Stimulated activated naive CD4-positive, alpha-beta T cell (primary cell): ENCODE measurements around the gene UBFD1.
"Not testable (repeated sequence)": the region's sequence is repeated elsewhere in the genome, so short reads cannot be mapped to it uniquely, and the experiment has no call there.

Experiments
- DNase-seq, 6 experiments: peaks; one replicate each; lab custom pipeline; 2025; lab: John Stamatoyannopoulos, UW

UBFD1 gene, protein sequence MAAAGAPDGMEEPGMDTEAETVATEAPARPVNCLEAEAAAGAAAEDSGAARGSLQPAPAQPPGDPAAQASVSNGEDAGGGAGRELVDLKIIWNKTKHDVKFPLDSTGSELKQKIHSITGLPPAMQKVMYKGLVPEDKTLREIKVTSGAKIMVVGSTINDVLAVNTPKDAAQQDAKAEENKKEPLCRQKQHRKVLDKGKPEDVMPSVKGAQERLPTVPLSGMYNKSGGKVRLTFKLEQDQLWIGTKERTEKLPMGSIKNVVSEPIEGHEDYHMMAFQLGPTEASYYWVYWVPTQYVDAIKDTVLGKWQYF

DNA sequence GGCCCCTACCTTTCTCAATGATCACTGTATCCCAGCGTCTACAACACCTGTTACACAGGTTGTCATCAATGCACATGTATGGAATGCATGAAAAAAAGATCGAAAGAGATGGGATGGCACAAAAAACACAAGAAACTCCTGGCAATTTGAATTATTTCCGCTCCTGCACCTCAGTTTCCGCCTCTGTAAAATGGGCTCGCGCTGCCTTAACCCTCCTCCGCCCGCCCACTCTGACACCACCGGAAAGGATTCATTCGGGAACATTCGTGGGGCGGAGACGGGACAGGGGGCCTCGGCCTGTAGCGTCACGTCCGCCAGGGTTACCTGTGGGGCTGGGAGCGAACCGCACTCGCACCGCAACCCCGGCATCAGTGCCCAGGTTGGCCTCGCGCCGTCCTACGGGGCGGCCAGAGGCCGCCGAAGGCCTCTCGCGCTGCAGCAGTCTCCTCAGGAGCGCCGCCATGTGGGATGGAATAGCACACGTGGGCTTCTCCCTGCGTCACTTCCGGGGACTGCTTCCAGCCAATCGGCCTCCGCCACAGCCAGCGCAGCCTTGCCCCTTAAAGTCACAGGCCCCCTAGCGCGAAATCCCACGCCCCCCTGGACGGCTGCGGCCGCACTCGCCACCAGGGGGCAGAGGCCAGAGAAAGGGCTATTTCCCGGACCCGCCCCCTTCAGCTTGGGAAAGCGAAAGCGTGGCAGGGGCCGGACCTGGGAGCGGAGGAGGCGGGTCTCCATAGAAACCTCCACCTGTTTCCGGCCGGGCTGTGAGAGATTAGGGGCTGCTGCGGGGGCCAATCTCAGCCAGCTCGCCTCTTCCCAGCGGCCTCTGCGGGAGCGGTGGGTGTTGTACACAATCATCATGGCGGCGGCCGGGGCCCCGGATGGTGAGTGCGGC is at the start of gene UBFD1, which contains the start of gene EARS2:
Gene UBFD1 (plus strand): TSS at position 847 of the 898 bp plus-strand sequence. CDS start 16 bp downstream, at position 863.
Gene EARS2 (minus strand): TSS at position 470 of the 898 bp plus-strand sequence. CDS start 7 bp downstream, at position 463.
- DNase-seq, result peak; percentile 93 to 99 (median 98)

DNA sequence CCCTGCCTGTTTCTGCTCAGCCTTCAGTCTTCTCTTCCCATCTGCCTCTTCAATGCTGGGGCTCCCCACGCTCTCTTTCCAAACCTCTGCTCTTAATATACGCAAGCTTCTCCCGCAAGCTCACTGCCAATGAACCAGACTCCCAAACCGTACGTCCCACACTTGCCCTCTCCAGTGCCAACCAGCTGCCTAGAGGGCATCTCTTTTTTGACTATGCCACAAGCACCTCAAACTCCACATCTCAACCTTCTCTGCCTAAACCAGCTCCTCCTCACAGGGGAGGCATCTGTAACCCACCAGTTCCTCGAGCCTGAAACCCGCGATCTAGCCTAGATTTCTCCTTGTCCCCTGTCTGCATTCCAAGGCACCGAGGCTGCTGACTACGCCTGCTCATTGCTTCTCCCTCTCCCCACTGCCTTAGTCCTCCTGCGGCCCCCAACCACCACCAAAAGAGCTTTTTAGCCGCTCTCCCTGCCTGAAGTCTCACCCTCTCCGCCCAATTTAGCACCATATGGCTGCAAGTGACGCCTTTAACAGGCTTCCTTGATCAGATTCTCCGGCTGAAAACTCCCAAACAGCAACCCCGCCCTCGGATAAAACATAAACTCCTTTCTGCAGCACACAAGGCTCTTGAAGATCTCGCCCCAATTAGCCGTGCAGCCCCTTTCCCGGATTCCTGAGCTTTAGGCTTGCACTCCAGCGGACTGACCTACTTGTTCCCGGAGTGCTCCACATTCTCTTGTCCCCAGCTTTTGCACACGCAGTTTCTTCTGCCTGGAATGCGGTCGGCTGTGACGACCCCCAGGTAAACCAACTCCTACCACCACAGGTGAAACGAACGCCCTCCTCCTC is 48.7 kb upstream of the UBFD1 start:
- no peak for DNase-seq

DNA sequence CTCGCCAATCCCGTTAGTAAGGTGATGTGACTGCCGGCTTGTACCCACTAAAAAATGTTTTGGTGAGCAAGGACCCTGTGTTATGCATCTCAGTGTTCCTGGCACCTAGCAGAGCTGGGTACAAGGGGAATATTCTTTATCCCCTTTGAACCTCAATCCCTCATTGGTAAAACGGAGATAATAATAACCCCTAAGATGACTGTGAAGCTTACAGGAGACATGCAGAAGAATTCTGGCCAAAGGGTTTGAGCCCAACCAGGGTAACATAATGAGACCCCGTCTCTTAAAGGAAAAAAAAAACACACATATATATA is 48.1 kb upstream of the UBFD1 start:
- DNase-seq, result no peak

DNA sequence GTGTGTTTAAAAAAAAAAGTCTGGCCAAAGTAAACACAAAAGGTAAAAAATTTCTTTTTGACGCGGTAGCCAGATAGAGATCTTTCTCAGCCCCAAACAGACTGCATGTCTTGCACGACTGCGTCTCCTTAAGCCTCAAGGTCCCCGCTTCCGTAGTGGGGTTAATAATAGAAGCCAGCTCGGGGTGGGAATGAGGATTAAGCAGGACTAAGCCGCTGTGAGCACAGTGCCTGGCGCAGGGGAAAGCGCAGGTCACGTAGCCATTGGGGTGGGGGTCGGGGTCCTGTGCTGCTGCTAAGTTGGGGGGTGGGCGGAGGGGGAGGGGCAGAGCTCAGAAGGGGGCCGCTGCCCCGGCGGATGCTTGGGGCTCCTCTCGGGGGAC is 47.8 kb upstream of the UBFD1 start:
- DNase-seq, result peak in 3 of 6 experiments; percentile 33 to 69 (median 47)

DNA sequence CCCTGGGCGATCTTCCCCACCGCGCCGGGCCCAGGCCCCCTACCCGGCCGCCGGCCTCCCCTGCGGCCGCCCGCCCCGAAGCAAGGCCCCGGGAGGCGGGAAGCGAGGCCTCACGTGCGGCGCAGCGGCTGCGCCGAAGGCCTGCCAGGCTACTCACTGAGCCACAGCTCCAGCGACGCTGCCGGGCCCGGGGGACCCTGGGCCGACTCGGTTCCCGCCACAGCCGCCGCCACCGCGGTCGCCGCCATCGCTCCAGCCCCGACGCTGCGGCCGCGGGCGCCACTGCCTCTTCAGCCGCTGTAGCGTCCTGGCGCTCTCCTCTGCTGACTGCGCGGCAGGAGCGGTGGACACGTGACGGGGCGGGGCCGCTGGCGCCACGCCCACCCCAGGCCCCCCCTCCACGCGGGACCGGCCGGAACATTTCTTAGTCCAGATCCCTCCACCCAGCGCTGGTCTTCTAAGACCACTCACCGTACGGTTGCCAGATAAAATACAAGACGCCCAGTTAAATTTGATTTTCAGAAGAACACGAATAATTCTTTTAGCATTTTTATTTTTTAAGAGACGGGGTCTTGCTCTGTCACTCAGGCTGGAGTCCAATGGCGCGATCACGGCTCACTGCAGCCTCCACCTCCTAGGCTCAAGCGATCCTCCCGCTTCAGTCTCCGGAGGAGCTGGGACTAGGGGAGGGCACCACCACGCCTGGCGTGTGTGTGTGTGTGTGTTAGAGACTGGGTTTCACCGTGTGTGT is 47.2 kb upstream of the UBFD1 start, which contains the start of gene GGA2:
Gene GGA2 (minus strand): TSS at position 331 of the 751 bp plus-strand sequence. CDS start 83 bp downstream, at position 248.
- DNase-seq, result peak; percentile 55 to 79 (median 73)

DNA sequence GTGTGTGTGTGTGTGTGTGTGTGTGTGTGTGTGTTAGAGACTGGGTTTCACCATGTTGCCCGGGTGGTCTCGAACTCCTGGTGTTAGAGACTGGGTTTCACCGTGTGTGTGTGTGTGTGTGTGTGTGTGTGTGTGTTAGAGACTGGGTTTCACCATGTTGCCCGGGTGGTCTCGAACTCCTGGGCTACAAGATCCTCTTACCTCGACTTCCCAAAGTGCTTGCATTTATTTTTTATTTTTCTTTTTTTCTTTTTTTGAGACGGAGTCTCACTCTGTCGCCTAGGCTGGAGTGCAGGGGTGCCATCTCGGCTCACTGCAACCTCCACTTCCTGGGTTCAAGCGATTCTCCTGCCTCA is 46.6 kb upstream of the UBFD1 start:
- not testable (repeated sequence) for DNase-seq

DNA sequence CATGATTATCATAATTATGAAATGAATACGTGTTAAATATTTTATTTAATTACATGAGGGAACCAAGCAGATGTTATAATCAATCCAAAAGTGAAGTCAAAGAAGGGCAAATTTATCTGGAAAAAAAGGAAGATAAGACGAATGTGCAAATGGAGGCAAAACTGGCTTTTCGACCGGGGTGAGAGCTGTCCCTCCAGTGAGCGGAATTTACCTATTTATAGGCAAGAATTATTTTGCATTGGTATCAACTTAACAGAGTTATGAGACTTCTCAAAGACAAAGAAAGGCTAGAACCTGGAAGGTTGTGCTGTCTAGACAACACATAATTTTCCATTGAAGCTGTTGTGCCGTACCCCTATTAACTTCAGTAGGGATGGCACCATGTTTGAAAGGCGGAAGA is 45.8 kb upstream of the UBFD1 start:
- DNase-seq, result no peak

DNA sequence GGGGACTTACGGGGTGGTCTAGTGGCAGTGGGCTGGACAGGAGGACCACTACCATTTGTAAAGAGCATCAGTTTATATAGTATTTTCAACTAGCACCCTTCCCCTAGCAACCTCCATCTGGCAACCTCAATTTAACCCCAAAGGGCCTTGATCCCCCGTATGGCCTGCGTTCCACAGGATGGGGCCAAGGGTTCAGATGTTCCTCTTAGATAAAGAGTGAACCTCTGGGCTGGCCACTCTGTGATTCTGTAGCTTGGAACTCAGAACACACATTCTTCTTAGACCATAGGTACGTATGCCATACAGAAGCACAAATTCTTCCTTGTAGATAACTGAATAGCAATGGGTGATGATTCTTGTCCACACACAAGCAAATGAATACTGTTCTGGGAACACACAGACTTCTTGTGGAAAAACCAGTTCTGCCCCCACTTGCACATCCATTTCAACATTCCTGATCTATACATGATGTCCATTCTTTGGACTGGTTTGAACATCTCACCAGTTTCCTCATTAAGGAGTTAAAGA is 45.3 kb upstream of the UBFD1 start:
- DNase-seq, result no peak

DNA sequence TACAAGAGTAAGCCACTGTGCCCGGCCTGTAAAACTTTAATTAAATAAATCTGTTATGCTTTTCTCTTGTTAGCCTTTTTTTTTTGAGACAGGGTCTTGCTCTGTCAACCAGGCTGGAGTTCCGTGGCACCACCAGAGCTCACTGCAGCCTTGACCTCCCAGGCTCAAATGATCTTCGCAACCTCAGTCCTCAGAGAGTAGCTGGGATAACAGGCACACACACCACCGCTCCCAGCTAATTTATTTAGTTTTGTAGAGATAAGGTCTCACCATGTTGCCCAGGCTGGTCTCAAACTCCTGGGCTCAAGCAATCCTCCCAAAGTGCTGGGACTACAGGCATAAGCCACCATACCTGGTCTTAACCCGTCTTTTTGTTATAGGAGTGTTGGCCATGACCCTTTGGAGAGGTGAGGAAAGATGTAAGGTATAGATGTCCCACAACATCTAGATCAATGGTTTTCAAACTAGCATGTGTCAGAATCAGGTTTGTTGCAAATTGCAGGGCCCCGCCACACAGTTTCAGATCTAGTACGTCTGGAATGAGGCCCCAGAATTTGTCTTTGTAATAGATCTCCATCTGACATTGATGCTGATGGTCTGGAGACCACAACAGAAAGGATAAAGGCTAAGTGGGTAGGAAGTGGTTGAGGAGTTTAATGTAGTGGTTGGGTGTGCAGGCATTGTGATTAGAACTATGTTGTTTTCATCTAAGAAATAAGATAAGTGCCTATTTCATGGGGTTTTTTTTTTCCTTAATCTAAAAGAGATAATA is 43.0 kb upstream of the UBFD1 start:
- DNase-seq, result peak in 3 of 6 experiments; percentile 10 to 26 (median 17)

DNA sequence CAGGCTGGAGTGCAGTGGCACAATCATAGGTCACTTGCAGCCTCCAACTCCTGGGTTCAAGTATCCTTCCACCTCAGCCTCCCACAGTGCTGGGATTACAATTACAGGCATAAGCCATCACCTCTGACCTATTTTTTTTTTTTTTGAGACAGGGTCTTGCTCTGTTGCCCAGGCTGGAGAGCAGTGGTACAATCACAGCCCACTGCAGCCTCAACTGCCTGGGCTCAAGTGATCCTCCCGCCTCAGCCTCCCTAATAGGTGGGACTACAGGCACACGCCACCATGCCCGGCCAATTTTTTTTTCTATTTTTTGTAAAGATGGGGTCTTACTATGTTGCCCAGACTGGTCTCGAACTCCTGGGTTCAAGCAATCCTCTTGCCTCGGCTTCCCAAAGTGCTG is 41.6 kb upstream of the UBFD1 start:
- DNase-seq, result no peak

DNA sequence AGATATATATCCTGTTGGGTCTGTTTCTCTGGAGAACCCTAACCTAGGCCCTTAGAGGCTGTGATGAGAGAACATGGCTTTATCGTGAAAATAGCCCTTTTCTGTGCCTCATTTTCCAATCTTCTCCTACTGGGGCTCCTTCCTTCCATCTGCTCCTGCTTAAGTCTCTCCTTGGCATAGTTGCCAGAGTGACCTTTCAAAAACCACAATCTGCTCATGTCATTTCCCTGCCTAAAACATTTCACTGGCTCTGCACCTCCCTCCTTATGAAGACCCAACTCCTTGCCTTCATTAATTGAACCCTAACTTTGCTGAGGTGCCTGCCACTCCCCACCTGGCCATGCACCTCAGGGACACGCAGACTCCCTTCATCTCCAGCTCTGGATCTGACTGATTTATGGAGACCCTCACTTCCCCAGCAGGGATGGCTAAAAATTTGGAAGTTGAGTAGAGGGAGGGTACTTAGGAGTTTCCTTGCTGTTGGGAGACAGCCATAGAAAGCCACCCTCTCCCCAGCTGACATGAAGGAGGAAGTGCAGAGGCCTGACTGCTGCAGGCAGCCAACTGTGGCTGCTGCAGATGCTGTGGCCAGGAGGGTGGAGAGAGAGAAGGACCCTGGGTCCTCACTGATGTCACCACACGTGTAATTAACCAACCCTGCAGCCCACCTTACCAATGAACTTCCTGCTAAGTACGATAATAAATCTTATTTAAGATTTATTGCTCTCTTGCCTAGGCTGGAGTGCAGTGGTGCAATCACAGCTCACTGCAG is 41.0 kb upstream of the UBFD1 start:
- no peak for DNase-seq

DNA sequence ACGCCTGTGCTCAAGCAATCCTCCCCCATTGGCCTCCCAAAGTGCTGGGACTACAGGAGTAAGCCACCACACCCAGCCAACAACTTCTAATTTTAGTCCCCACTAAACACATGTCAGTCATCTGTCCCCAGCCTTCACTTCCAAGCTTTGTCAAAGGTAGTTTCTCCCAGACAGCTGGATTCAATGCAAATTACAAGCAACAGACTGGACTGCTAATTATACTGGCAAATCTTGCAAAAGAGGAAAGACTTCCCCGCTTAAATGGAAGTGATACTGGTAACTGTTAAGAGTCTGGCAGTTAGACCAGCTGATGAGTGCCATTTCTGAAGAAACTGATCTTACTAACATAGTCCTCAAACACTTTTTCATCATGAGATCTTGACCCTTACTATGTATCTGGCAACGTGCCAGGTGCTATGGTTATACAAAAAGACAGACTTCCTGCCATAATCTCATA is 39.1 kb upstream of the UBFD1 start:
- no peak for DNase-seq

DNA sequence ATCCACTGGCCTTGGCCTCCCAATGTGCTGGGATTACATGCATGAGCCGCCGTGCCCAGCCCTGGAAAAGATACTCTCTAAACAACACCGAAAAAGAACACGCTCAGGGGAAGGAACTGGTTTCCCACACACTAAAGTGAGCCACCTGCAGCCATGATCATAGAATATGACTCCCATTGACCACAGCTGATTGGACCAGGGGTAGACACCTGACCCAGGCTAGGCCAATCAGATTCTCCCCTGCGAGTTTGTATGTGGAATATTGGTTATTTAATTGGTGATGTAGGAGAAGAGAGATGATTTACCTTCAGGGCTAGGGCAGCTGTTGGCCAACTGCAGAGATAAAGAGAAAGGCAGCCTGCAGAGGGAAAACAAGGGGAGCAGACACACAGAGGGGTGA is 38.2 kb upstream of the UBFD1 start:
- no peak for DNase-seq

DNA sequence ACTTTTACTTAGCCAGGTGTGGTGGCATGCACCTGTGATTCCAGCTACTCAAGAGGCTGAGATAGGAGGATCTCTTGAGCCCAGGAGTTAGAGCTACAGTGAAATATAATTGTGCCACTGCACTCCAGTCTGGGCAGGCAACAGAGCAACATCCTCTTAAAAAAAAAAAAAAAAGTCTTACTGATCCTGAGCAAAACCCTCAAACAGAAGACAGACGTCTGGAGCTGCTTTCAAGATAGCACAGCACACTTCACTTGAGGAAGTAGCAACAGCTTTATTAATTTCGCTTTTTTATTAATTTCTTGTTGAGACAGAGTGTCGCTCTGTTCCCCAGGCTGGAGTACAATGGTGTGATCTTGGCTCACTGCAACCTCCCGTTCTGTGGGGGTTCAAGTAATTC is 37.0 kb upstream of the UBFD1 start:
- DNase-seq, result no peak

DNA sequence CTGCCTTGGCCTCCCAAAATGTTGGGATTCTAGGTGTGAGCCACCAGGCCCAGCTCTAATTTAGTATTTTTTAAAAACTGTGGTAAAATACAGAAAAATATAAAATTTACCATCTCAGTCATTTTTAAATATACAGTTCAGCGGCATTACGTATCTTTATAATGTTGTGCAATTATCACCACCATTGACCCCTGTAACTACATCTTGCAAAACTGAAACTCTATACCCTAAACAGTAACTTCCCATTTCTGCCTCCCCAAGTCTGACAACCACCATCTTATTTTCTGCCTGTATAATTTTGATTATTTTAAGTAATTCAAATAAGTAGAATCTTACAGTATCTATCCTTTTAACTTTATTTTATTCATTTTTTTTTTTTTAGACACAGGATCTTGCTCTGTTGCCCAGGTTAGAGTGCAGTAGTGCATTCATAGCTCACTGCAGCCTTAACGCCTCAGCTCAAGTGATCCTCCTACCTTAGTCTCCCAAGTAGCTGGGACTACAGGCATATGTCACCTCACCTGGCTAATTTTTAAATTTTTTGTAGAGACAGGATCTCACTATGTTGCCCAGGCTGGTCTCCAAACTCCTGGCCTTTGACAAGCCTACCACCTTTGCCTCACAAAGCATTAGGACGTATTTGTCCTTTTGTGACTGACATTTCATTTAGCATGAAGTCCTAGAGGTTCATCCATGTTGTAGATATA is 36.3 kb upstream of the UBFD1 start:
- no peak for DNase-seq

DNA sequence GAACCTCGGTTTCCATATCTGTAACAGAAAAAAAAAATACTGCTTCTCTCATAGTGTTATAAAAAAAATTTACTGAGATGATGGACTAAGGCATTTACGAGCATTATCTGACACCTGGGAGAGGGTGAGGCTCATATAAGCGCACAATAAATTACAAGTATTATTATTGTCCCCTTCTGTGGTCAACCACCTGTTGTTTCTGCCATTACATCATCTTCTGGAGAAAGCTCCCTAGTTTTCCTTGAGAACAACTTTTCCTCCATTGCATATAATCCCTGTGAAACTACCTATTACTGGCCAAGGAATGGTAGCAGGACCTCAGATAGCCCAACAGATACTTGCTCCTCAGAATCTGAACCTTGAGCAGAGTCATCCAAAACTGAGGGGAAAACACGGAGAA is 35.6 kb upstream of the UBFD1 start:
- no peak for DNase-seq

DNA sequence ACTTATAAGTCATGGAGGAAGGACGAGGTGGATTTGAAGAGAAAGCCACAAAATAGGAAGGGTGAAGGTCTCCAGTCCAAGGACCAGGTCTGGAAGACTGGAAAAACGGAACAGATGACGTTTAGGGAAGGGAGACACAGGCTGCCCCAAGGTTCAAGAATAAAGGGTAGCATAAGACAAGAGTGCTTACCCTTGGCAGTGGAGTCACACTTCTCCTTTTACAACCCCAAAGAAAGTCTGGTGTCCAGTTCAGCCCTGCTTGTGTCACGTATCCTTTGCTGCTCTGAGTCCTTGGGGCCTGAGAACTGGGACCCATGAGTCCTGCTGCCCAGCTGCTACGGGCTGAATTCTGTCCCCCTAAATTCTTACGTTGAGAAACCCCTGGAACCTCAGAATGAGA is 34.2 kb upstream of the UBFD1 start:
- no peak for DNase-seq

DNA sequence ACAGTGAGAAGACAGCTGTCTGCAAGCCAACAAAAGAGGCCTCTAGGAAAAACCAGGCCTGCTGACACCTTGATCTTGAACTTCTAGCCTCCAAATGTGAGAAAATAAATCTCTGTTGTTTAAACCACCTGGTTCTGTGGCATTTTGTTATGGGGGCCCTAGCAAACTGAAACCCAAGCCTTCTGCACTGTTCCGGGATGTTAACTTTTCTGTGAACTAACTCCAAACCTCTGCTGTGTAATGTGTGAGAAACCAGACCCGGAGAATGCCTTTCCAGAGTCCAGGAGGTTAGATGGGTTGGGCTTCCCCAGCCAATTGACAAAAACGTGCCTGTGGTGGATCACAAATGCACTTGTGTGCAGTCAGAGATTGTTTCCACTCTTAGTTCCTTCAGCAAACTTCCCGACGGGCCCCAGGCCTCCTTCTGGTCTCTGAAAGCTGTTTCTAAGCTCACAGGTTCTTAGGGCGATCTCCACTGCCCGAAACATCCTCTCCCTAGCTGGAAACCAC is 33.6 kb upstream of the UBFD1 start:
- DNase-seq, result no peak

DNA sequence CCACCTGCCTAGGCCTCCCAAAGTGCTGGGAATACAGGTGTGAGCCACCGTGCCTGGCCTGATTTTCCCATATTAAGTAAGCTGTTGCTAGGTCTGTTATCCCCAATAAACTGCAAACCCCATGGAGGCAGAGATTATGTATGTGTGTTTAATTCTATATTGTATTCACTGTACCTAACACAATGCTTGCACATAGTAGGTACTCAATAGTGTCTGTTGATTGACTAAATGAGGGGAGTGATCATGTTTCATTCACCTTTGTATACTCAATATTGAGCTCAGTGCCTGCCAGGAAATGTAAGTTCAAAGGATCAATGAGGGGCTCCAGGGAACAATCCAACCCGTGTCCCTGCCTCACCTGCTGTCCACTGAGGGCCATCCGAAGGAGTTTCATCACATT is 32.6 kb upstream of the UBFD1 start:
- no peak for DNase-seq
